Inflammatory macrophage treated with lipopolysaccharide for 1 hour (primary cell): ENCODE measurements around the gene PCNT.
A peak's percentile ranks its signal among the peaks of the same experiment; 100 is the strongest.
"Not testable (repeated sequence)": the region's sequence is repeated elsewhere in the genome, so short reads cannot be mapped to it uniquely, and the experiment has no call there.

Experiments used
- DNase-seq, 2 donors: peaks; one replicate each; pipeline ENCODE4 v3.0.0-alpha.2; 2020 to 2022

Gene PCNT

DNA sequence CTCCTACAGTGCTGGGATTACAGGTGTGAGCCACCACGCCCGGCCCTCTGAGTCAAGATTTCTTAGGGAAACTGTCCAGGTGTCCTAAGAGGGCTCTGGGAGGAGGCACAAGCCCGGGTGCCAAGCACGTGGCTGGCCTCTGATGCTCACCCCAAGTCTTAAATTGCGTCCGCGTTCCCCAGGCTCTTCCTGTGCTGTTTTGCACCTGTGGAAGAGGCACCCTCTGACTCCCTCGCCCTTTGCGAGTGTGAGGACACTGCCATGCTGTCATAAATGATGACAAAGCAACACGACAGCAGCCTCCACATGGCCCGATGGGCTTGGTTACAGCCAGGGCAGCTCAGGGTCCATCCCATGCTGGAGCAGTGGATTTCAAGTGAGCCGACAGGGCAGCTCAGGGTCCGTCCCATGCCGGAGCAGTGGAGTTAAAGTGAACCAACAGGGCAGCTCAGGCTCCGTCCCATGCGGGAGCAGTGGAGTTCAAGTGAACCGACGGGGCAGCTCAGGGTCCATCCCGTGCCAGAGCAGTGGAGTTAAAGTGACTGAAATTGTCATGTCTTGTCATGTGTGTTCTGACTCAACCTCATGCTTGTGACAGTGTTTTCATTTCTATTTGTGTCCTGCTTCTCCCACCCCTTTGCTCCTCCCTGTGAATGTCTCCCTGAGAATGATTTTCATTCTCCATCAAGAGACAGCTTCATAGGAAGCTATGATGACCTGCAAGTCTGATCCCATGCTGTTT lies 33.9 kb downstream of the PCNT start:
- no peak for DNase-seq

DNA sequence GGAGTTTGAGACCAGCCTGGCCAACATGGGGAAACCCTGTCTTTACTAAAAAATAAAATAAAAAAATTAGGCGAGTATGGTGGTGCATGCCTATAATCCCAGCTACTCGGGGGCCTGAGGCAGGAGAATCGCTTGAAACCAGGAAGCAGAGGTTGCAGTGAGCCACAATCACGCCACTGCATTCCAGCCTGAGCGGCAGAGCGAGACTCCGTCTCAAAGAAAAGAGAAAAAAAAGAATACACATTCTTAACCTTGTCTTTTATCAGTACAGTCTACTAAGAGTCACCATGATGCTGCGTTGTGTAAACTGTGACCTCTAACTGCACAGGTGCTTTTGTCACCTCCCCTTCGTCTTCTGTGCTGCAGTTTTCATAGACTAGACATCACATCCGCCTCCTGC lies 37.2 kb downstream of the PCNT start:
- no peak for DNase-seq

DNA sequence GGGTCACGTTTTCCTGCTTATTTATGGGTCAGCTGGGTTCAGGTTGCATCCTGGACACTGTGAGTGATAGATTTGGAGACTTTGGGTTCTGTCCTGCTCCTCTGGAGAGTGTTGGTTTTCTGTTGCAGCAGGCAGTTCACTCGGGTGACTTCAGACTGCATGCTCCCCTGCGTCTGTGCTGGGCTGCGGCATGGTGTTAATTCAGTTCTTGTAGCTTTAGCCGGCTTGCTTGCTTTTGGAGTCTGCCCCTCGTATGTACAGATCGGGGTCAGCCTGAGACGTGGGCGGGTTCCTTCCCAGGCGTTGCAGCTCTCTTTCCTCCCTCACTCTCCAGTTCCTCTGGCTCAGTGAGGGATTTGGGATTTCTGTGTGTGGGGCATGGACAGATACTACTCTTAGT lies 38.0 kb downstream of the PCNT start:
- no peak for DNase-seq

DNA sequence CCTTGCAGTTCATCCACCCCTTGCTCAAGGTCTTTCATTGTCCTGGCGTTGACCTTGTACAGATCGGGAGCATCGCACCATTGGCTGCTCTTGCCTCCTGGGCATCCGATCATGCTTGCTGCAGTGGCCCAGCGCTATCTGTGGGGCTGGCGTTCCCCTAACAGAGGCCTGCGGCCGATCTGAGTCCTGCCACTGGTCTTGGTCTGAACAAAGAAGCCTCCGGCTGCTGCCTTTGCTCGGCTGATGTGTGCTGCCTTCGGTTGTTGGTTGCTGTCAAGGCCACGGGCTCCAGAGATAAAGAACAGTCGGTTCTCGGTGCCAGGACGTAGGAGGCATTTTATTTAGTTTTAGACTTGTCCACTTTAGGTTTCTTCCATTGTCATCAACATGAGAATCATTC lies 39.0 kb downstream of the PCNT start:
- no peak for DNase-seq

DNA sequence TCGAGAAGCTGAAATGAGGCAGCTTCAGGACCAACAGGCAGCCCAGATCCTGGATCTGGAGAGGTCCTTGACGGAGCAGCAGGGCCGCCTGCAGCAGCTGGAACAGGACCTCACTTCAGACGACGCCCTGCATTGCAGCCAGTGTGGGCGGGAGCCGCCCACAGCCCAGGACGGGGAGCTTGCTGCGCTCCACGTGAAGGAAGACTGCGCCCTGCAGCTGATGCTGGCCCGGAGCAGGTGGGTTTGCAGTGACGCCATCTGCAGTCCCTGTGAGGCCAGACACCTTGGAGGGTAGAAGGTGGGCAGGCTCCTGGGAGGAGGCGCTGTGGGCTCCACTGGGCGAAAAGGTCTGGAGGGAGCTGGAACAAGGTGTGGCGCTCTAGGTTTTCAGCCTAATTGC lies 39.7 kb downstream of the PCNT start:
- DNase-seq: no peak

DNA sequence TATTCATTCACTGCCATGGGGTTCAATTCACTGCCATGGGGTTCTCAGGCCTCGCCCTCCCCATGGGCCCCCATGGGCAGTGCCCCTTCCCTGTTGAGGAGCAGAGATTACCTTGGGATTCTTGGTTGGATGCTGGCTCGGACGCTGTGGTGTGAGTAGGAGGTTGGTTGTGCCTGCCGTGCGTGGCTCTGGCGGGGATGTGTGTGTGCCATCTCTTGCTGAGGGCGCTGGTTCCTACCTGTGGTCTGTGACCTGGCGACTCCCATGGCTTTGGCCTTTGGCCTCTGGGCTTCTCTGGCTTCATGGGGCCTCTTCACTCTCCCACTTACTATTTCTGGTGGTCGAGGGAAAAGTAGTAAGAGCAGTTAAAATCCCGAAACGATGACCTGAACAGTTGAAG lies 42.1 kb downstream of the PCNT start:
- no peak for DNase-seq

DNA sequence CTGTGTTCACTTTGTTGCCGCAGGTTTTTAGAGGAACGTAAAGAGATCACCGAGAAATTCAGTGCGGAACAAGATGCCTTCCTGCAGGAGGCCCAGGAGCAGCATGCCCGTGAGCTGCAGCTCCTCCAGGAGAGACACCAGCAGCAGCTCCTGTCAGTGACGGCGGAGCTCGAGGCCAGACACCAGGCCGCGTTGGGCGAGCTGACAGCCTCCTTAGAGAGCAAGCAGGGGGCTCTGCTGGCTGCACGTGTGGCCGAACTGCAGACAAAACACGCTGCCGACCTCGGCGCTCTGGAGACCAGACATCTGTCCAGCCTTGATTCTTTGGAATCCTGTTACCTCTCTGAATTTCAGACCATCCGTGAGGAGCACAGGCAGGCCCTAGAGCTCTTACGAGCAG lies 42.6 kb downstream of the PCNT start:
- DNase-seq: no peak

DNA sequence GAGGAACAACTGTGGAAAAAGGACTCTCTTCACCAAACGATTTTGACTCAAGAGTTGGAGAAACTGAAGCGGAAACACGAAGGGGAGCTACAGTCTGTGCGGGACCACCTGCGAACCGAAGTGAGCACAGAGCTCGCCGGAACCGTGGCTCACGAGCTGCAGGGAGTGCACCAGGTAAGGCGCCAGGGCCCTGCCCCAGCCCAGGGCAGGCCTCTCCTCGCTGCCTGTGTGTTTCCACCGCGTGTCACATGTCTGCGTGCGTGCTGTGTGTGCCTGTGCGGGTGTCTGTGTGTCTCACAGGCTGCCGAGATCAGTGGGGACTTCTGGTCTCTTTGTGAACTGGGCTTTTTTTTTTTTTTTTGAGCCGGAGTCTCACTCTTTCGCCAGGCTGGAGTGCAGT lies 43.0 kb downstream of the PCNT start:
- no peak for DNase-seq

DNA sequence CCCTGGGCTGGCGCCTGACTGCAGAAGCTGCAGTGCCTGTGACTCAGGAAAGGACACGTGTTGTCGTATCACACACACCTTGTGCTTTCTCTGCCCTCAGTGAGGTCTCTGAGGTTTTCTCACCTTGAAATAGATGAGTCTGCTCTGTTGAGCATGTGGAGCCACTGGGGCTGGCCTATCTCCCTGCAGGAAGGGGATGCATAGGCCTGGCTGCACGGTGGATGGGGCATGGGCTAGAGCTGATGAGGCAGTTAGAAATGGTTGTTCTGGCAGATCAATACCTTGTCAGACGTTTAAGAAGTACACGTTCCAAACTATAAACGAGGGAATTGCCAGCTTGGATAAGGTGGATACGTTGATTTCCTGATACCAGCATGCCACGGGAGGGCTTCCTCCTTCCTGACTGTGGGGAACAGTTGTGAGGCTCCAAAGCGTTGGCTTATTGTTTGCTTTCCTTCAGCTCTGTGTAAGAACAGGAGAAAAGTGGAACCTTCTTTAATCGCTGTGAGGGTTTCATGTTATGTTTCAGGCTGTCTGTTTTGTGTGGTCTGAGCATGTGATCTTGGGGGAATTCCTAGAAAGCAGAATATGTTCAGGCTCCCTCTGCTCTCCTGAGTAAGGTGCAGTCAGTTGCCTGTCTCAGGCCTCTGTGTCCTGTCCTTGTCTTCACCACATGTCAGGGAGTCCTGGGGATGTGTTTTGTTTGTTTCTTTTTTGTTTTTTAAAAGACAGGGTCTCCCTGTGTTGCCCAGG lies 44.8 kb downstream of the PCNT start:
- peak; percentile 25 to 56 for DNase-seq

DNA sequence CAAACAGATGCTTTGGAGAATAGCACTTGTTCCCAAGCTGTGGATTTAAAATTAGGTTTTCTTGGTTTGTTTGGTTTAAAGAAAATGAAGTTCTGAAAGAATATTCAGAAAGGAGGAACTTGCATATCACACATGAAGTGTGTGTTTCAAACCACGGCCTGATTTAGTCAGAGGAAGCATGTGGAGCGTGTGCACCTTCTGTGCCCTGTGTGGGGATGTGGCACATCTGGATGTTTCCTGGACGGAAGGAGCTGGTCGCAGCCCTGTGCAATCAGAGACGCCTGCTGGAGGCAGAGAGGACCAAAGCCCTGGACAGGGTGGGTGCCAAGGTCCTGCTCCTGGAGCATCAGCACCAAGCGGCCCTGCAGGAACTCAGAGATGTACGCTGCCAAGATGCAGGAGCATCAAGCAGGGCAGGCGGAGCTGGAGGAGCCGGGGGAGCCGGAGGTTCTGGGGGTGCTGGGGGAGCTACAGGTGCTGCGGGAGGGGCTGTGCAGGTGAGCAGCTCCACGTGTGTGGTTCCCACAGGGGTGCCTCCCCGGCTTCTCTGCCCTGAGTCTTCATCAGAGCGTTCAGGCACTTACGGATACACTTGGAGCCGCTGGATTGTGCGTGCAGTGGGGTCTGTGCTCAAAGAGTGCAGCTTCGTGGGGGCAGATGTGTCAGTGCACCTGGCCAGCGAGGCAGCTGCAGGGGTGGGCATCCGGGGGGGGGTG lies 45.7 kb downstream of the PCNT start:
- DNase-seq: peak; percentile 3 to 12

DNA sequence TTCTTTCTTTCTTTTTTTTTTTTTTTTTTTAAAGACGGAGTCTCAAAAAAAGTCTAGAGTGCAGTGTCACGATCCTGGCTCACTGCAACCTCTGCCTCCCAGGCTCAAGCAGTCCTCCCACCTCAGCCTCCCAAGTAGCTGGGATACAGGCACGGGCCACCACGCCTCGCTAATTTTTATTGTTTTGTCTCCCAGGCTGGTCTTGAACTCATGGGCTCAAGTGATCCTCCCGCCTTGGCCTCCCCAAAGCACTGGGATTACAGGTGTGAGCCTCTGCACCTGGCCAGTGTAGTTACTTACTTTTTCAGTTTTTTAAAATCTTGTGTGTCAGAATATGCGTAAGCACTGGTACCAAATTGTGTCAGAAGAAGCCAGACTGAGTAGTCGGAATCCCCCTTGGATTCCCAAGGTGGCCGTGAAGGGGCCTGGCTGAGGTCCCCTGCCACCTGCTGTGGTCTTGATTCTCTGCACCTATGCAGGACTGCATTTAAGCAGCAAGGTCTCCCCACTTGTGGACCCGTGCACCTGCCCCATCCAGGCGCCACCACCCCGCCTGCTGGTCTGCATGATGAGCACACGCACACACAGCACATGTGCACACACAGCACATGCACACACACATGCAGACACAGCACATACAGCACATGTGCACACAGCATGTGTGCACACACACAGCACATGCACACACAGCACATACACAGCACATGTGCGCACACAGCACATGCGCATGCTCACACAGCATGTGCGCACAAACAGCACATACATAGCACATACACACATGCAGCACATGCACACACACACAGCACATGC lies 47.5 kb downstream of the PCNT start:
- DNase-seq: no peak

DNA sequence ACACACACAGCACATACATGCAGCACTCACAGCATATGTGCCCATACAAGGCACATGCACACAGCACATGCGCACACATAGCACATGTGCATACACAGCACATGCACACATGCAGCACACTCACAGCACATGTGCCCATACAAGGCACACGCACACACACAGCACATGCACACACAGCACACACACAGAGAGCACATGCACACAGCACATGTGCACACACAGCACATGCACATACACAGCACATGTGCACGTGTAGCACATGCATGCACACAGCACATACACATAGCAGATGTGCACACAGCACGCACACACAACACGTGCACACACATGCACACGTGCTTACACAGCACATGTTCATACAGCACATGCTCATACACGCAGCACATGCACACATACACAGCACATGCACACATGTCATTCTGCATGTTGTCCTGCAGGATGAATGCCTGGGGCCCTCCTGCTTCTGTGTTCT lies 48.1 kb downstream of the PCNT start:
- DNase-seq: no peak

DNA sequence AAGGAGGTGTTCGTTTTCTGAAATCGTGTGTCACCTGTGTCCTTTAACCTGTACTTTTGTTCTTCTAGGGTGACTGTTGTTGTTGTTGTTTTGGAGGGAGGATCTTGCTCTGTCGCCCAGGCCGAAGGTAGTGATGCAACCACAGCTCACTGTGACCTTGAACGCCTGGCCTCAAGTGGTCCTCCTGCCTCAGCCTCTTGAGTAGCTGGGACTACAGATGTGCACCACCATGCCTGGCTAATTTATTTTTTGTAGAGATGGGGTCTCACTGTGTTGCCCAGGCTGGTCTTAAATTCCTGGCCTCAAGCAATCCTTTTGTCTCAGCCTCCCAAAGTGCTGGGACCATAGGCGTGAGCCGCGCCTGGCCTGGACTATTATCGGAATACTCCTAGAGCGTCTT lies 49.0 kb downstream of the PCNT start:
- DNase-seq: not testable (repeated sequence)

DNA sequence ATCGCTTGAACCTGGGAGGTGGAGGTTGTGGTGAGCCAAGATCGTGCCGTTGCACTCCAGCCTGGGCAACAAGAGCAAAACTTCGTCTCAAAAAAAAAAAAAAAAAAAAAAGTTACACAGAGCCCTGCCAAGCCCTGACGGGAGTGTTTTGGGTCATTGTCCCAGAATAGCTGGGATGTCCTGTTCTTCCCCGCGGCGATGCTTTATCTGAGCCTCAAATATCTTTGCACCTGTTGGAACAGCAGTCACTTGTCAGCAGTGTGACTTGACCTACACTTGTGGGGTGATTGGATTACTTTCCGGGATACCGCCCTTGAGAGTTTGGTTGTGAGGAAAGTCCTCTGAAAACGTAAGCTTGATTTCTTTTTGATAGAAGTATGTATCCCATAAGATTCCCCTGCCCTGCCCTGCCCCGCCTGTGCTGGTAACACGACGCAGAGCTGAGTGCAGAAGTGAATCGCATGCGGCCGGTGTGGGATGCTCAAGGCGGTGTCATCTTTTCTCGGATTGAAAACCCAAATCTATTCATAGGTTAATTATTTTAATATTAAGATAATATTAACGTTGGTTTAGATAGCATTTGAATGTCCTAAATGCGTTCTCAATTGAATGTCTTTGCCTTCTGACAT lies 50.9 kb downstream of the PCNT start:
- no peak for DNase-seq

DNA sequence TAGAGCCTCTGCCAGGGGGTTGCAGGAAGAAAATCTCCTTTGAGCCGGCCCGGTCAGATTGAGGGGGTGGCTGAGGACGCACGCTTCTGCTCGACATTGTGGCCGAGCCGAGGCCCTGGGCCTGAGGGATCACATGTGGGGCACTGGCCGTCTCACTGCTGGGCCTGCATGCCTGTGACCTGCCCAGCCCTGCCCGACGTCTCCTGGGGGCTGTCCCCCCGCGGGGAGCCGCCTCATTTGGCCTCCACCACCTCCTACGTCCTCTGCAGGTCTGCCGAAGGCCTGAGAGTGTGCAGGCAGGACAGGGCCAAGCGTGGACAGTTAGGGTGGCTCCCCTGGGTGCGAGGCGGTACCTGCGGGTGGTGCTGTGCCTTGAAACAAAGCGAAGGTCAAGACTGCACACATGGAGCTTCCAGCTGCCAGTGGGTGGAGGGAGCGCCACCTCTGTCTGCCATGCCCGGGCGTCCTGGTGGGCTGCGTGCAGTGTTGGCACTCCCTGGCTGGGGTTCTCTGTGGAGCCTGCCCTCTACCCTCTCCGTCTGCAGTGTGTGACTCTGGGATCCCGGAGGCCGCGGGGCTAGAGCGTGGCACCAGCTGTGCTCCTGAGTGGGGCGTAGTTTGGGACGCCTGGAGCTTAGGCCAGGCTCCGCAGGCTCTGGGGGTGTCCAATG lies 51.7 kb downstream of the PCNT start:
- no peak for DNase-seq

DNA sequence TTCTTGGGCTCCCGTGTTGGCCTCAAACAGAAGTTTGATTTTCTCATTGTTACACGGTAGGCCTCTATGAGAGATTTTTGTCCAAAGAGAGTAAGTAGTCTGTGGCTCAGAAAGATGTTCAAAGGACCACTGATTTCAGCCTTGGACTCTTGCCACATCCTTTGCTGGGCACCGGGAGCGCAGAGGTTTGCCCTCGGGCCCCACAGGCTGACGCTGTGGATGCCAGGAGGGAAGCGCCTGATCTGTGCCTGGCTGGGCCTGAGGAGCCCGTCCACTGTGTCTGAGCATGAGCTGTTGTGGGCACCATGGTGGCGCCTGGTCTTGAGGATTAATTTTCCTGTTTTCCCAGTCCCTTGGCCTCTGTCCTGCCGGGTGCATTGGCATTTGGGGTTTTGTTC lies 52.3 kb downstream of the PCNT start:
- no peak for DNase-seq

DNA sequence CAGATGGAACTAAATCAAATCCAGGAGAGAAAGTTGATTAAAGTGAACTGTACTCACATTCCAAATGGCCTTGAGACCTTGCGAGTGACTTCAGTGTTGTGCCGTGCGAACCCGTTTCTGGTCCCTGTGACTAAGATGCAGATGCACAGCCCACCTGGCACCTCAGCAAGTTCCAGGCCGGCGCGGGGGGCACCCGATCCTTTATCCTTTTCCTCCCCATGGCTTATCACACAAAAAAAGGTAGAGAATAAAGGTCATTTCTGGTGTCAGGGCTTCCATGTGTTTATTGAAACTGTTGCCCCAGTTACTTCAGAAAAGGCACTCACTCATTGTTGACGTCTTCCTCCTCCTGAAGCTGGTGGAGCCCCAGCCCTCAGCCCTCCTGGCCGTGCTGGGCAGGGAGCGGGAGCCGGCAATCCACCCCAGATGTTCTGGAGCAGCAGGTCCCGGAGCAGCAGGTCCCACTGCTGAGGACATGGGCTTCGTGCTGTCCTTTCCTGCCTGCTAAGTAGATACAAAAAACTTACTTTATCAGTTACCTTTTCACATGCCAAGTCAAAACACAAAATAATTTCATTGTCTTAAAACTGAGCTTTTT lies 53.0 kb downstream of the PCNT start:
- DNase-seq: no peak

DNA sequence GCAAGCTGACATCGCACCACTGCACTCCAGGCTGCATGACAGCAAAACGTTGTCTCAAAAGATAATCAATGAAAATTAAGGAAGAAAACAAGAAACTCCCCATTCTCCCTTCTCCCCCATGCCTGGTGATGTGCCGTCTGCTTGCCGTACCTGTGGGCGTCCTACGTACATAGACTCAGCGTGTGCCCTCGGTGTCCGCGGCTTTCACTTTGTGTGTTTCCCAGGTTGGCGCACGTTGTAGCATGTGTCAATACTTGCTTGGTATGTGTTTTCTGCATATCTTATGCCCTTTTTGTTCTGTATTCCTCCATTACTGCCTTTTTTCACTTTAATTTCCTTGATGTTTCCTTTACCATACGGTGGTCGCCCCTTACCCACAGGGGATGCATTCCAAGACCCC lies 53.8 kb downstream of the PCNT start:
- DNase-seq: no peak

DNA sequence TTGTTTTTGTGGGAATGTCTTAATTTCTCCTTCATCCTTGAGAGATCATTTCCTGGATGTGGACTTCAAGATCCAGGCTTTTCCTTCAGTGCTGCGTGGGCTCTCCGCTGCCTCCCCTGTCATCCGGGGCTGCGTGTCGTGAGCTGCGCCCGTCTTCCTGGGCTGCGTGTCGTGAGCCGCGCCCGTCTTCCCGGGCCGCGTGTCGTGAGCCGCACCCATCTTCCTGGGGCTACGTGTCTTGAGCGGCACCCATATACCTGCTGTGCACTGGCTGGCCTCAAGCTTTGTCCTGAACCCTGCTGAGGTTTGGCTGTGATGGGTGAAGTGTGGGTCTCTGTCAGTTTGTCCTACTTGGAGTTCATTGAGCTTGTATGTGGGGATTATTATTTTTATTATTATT lies 55.1 kb downstream of the PCNT start:
- DNase-seq: no peak

DNA sequence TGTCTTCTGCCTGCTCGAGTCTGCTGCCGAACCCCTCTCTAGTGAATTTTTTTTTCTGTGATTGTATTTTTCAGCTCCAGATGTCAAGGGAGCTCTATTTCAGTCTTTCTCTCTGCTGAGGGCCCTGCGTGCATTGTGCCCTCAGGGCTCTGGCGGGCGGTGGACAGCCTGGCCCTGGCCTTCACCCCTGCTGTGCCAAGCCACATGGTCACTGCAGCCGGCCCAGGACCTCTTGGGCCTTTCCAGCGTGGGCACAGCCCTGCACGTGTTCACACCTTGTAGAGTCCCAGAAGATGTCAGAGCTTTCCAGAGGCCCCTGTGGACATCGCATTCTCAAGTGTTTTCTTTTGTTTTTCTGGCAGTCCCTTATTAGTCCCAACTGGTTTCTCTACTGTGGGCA lies 55.7 kb downstream of the PCNT start:
- no peak for DNase-seq

DNA sequence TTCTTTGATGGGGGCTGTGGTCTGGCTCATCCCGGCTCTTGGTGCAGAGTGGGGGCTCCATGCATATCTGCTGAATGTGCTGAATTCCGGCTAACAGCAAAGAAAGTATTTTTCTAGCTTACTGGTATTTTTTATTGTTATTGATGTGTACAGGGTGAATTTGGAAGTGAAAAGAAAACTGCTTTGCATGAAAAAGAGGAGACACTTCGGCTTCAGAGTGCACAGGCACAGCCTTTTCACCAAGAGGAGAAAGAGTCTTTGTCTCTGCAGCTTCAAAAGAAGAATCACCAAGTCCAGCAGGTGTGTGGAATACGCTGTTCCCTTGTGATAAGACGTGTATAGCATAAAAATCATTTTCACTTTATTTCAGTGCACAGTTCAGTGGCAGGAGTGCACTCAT lies 57.6 kb downstream of the PCNT start:
- no peak for DNase-seq

DNA sequence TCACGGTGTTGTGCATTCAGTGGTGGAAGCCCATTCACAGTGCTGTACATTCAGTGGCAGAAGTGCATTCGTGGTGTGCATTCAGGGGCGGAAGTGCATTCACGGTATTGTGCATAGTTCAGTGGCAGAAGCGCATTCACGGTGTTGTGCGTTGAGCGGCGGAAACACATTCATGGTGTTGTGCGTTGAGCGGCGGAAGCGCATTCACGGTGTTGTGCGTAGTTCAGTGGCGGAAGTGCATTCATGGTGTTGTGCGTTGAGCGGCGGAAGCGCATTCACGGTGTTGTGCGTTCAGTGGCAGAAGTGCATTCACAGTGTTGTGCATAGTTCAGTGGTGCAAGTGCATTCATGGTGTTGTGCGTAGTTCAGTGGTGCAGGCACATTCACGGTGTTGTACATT lies 60.6 kb downstream of the PCNT start:
- DNase-seq: no peak
